Left ventricle myocardium inferior (tissue), 1 donor: ENCODE data around the gene ZNF213. TPM values are rescaled to one million over a fixed set of nuclear protein-coding genes. Genes with fewer than 3 reads are reported as not detected.

Experiments
- DNase-seq: peaks from one replicate; pipeline ENCODE4 v3.0.0-alpha.2; 2020
- H3K27ac ChIP-seq: fragments of 200-600 bp; replicated peaks from 2 replicates; pipeline ENCODE4 v1.8.0; 2021
- H3K27me3 ChIP-seq: fragments of 200-600 bp; 2 replicates; pipeline ENCODE4 v1.8.0; 2021; ENCODE audit warnings: low read depth
- H3K36me3 ChIP-seq: fragments of 200-600 bp; 2 replicates; pipeline ENCODE4 v1.8.0; 2021
- H3K4me1 ChIP-seq: fragments of 200-600 bp; 2 replicates; pipeline ENCODE4 v1.8.0; 2021
- H3K4me3 ChIP-seq: fragments of 200-600 bp; 2 replicates; pipeline ENCODE4 v1.8.0; 2021; ENCODE audit warnings: mild to moderate bottlenecking, moderate library complexity
- H3K9me3 ChIP-seq: fragments of 200-600 bp; replicated peaks from 2 replicates; pipeline ENCODE4 v1.8.0; 2021
- CTCF ChIP-seq: fragments of 200-600 bp; IDR thresholded peaks from 2 replicates; pipeline ENCODE4 v1.8.0; 2021; ENCODE audit warnings: antibody characterized with exemption, mild to moderate bottlenecking, borderline replicate concordance
- intact Hi-C: fragments of 100-400 bp; cut with micrococcal nuclease; formaldehyde crosslinking; loops from one replicate; pipeline ENCODE4 v1.11.0; 2022
- total RNA-seq: library from RNA; stranded (reverse); fragmentation: NEBNext Ultra II Directional; extraction: Animal tissue kit (Norgen Biotek cat#: 25700); gene quantifications from one replicate; pipeline ENCODE4 v1.2.1, GENCODE V29; 2021
- donor health status: DM: no; HTN: yes; CAD: no; lungs with severe emphysema.

The ZNF213 gene
- total RNA-seq, 1 donor from 2014 or later: 6.2 TPM

GRCh38 chr16:3183445-3184139 lies 48.8 kb downstream of the ZNF213 start:
- peaks cover 100% of the 10 kb centered on the region for H3K27me3 ChIP-seq
- peaks cover 23% of the 10 kb centered on the region for H3K4me1 ChIP-seq
- H3K36me3 ChIP-seq: no peaks in the 10 kb centered on the region
- H3K27ac ChIP-seq: no peak overlapping the region
- H3K9me3 ChIP-seq: no peaks in the 10 kb centered on the region
- H3K4me3 ChIP-seq: peak overlapping the region; percentile 53
- intact Hi-C loops: no loop called here
- no peak for TF ChIP-seq CTCF
- no peak for DNase-seq

- no peaks in the 10 kb centered on the region for H3K9me3 ChIP-seq
- peaks cover 38% of the 10 kb centered on the region for H3K4me1 ChIP-seq
- H3K27ac ChIP-seq: no peak overlapping the region
- H3K4me3 ChIP-seq: no peak overlapping the region
- H3K27me3 ChIP-seq: peaks cover 100% of the 10 kb centered on the region
- intact Hi-C loops: no loop called here
- TF ChIP-seq CTCF: no peak
- DNase-seq: no peak
- H3K36me3 ChIP-seq: no peaks in the 10 kb centered on the region
Observed at GRCh38 chr16:3186946-3187690, 52.3 kb downstream of the ZNF213 start.

- peaks cover 30% of the 10 kb centered on the region for H3K4me1 ChIP-seq
- DNase-seq: no peak
- intact Hi-C loops: no loop called here
- peak within 1 kb of the TSS; percentile 46 for H3K4me3 ChIP-seq
- no peaks in the 10 kb centered on the region for H3K9me3 ChIP-seq
- no peaks in the 10 kb centered on the region for H3K36me3 ChIP-seq
- no peak within 1 kb of the TSS for H3K27ac ChIP-seq
- H3K27me3 ChIP-seq: peaks cover 100% of the 10 kb centered on the region
- TF ChIP-seq CTCF: no peak
Observed at GRCh38 chr16:3187798-3188674, 53.2 kb downstream of the ZNF213 start, which contains the start of gene OR1F1. Gene OR1F1 (plus strand): TSS chr16:3188204.

- no peak for TF ChIP-seq CTCF
- Histone ChIP-seq H3K36me3 (no peaks in the 10 kb centered on the region), H3K27me3 (peaks cover 100% of the 10 kb centered on the region), H3K27ac (no peak overlapping the region), H3K4me1 (peaks cover 25% of the 10 kb centered on the region), H3K4me3 (peak overlapping the region; percentile 46), H3K9me3 (no peaks in the 10 kb centered on the region)
- no peak for DNase-seq
- intact Hi-C loops: no loop called here
Observed at GRCh38 chr16:3188675-3188924, 53.8 kb downstream of the ZNF213 start.

DNA sequence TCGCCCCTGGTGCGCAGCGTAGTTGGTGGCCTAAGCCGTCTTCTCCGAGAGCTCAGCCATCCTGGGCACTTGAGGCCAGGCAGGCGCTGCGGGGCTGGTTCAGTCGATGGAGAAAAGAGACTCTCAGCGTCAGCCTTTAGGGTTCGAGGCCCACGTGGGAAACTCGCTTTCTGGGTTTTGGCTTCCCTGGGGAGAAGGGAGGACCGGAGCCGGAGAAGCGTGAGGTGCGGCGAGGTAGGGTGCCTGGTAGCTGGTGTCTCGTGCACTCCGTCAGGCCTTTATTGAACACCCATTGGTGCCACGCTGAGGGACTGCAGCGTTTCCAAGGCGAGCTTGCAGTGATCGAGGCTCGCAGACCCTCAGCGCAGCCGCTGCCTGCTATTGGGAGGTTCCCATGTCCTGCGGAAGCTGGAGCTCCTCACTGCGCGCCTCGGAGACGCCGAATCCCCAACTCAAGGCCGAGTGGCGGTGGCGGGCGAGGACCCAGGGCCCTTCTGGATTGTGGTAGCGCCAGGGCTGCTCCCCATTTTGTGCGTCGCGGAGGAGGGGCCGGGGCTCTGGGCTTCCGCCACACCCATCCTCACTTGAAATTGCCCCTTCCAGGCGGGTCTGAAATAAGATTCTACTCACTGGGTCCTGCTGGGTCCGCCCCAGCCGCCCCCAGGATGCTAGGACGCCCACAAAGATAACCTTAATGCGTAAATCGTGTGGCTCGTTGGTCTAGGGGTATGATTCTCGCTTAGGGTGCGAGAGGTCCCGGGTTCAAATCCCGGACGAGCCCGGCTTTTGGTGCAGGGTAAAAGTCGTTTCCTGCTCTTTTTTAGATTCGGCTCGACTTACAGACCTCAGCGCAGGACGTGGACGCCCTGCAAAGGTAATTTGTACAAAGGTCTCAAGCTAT lies 54.3 kb downstream of the ZNF213 start:
- no peaks in the 10 kb centered on the region for H3K9me3 ChIP-seq
- intact Hi-C loops: no loop called here
- no peak overlapping the region for H3K27ac ChIP-seq
- H3K27me3 ChIP-seq: peaks cover 100% of the 10 kb centered on the region
- no peak for TF ChIP-seq CTCF
- no peaks in the 10 kb centered on the region for H3K36me3 ChIP-seq
- no peak for DNase-seq
- H3K4me1 ChIP-seq: peaks cover 21% of the 10 kb centered on the region
- peak overlapping the region; percentile 46 for H3K4me3 ChIP-seq
